Panc1 (cell line): ENCODE results near the gene TNP1. TPM values are rescaled to one million over a fixed set of nuclear protein-coding genes. Genes with fewer than 3 reads are reported as not detected.

Source experiments
- ATAC-seq: fragments of 200-7000 bp; cut with Tn5 transposase; 2 replicates; pipeline ENCODE4 v1.9.1; 2020; ENCODE audit warnings: mild to moderate bottlenecking, moderate library complexity
- BruUV-seq: library from RNA; stranded (reverse); fragments of 400-500 nt; replicated peaks from 2 replicates; lab custom pipeline; 2021; lab: Mats Ljungman, UMichigan
- CTCF ChIA-PET: fragments of 300-600 bp; sonication (Branson Sonifier 250); formaldehyde crosslinking; loops from one replicate; lab custom pipeline; 2022; ENCODE audit warnings: antibody characterized with exemption; lab: Charles Lee
- POLR2A ChIA-PET: fragments of 300-600 bp; sonication (Branson Sonifier 250); formaldehyde crosslinking; loops from one replicate; lab custom pipeline; 2022; ENCODE audit warnings: antibody characterized with exemption; lab: Charles Lee
- DNase-seq: peaks from one replicate; pipeline ENCODE4 v3.0.0-alpha.2; 2010; ENCODE audit warnings: low read depth, low spot score
- H3K27ac ChIP-seq: 2 replicates; pipeline ENCODE4 v1.5.1; 2011; ENCODE audit warnings: mild to moderate bottlenecking, low read length, inconsistent platforms
- H3K27me3 ChIP-seq: fragments of 200-500 bp; sonication (Bioruptor generic); 2 replicates; pipeline ENCODE4 v1.6.0; 2014; ENCODE audit warnings: low read length, inconsistent platforms; ENCODE audit not compliant: control insufficient read depth, insufficient read depth
- H3K36me3 ChIP-seq: fragments of 200-500 bp; sonication (Bioruptor generic); 2 replicates; pipeline ENCODE4 v1.5.1; 2014; ENCODE audit warnings: inconsistent platforms, mild to moderate bottlenecking, low read length, moderate library complexity; ENCODE audit not compliant: control insufficient read depth, insufficient read depth
- H3K4me1 ChIP-seq: 2 replicates; pipeline ENCODE4 v1.5.1; 2011; ENCODE audit warnings: inconsistent platforms, mild to moderate bottlenecking, low read length, moderate library complexity; ENCODE audit not compliant: control insufficient read depth, insufficient read depth
- H3K4me3 ChIP-seq, 2 experiments: 2 replicates each; pipeline ENCODE4 v1.5.1; 2011 to 2012; ENCODE audit warnings: low read depth in 2 of 2, low read length in 2 of 2, mild to moderate bottlenecking in 2 of 2, inconsistent platforms in 1 of 2, moderate library complexity in 1 of 2
- H3K9me3 ChIP-seq: fragments of 200-500 bp; sonication (Bioruptor generic); 2 replicates; pipeline ENCODE4 v1.5.1; 2014; ENCODE audit warnings: low read depth, mild to moderate bottlenecking, inconsistent platforms, low read length, moderate library complexity; ENCODE audit not compliant: control insufficient read depth, insufficient read depth
- CTCF ChIP-seq: fragments of 450-650 bp; IDR thresholded peaks from 2 replicates; pipeline ENCODE4 v1.5.1; 2017; ENCODE audit warnings: mild to moderate bottlenecking
- POLR2AphosphoS5 ChIP-seq: IDR thresholded peaks from 2 replicates; pipeline ENCODE4 v1.6.1; 2012; ENCODE audit warnings: mild to moderate bottlenecking, low read depth, low read length, moderate library complexity
- SIN3A ChIP-seq: IDR thresholded peaks from 2 replicates; pipeline ENCODE4 v1.6.1; 2012; ENCODE audit warnings: low read depth, mild to moderate bottlenecking, low read length, moderate library complexity, borderline replicate concordance; ENCODE audit not compliant: insufficient read depth
- TCF7L2 ChIP-seq: IDR thresholded peaks from 2 replicates; pipeline ENCODE4 v1.6.1; 2011; ENCODE audit warnings: mild to moderate bottlenecking, low read depth, low read length, inconsistent platforms
- in situ Hi-C: cut with HindIII; loops from 2 replicates; pipeline ENCODE4 v1.10.0; 2016; ENCODE audit warnings: low sequenced_read_pairs, low pct_unique_long_range_greater_than_20kb
- intact Hi-C: fragments of 100-400 bp; cut with micrococcal nuclease; formaldehyde crosslinking; loops from one replicate; pipeline ENCODE4 v1.10.0; 2022; ENCODE audit not compliant: unreplicated experiment
- total RNA-seq: library from RNA; stranded (reverse); gene quantifications from one replicate; pipeline ENCODE4 v1.2.1, GENCODE V29; 2021; ENCODE audit not compliant: unreplicated experiment
- TF ChIP-seq, protein P1 (sequence below), 2 experiments: IDR thresholded peaks; 2 replicates each; pipeline ENCODE4 v1.6.1; 2011 to 2012; ENCODE audit warnings: low read depth in 2 of 2, control low read depth in 1 of 2, low read length in 1 of 2, mild to moderate bottlenecking in 1 of 2, moderate library complexity in 1 of 2; ENCODE audit not compliant: insufficient read depth in 1 of 2

Gene TNP1
- total RNA-seq, 1 experiment from 2014 or later, result not detected

GRCh38 chr2:216822470-216822869 is 37.4 kb downstream of the TNP1 start:
- BruUV-seq, result no TSS peak
- ChIA-PET POLR2A (no interaction called here), CTCF (no interaction called here)
- no peaks in the 10 kb centered on the region for H3K27me3 ChIP-seq
- in situ Hi-C loops (no loop called here), intact Hi-C loops (no loop called here)
- TF ChIP-seq CTCF (no peak), TCF7L2 (no peak), SIN3A (no peak), POLR2AphosphoS5 (no peak)
- TF ChIP-seq, protein P1, sequence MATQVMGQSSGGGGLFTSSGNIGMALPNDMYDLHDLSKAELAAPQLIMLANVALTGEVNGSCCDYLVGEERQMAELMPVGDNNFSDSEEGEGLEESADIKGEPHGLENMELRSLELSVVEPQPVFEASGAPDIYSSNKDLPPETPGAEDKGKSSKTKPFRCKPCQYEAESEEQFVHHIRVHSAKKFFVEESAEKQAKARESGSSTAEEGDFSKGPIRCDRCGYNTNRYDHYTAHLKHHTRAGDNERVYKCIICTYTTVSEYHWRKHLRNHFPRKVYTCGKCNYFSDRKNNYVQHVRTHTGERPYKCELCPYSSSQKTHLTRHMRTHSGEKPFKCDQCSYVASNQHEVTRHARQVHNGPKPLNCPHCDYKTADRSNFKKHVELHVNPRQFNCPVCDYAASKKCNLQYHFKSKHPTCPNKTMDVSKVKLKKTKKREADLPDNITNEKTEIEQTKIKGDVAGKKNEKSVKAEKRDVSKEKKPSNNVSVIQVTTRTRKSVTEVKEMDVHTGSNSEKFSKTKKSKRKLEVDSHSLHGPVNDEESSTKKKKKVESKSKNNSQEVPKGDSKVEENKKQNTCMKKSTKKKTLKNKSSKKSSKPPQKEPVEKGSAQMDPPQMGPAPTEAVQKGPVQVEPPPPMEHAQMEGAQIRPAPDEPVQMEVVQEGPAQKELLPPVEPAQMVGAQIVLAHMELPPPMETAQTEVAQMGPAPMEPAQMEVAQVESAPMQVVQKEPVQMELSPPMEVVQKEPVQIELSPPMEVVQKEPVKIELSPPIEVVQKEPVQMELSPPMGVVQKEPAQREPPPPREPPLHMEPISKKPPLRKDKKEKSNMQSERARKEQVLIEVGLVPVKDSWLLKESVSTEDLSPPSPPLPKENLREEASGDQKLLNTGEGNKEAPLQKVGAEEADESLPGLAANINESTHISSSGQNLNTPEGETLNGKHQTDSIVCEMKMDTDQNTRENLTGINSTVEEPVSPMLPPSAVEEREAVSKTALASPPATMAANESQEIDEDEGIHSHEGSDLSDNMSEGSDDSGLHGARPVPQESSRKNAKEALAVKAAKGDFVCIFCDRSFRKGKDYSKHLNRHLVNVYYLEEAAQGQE (IDR thresholded peaks at IDR 0.05; ENCODE audit: insufficient read depth in 1 of 2, low read depth in 2 of 2, low read length in 1 of 2), result no peak
- DNase-seq (no peak), ATAC-seq (no peak)
- no peak overlapping the region for H3K4me3 ChIP-seq
- H3K36me3 ChIP-seq, result no peaks in the 10 kb centered on the region
- H3K9me3 ChIP-seq, result no peaks in the 10 kb centered on the region
- H3K4me1 ChIP-seq, result no peaks in the 10 kb centered on the region
- H3K27ac ChIP-seq, result no peak overlapping the region

DNA sequence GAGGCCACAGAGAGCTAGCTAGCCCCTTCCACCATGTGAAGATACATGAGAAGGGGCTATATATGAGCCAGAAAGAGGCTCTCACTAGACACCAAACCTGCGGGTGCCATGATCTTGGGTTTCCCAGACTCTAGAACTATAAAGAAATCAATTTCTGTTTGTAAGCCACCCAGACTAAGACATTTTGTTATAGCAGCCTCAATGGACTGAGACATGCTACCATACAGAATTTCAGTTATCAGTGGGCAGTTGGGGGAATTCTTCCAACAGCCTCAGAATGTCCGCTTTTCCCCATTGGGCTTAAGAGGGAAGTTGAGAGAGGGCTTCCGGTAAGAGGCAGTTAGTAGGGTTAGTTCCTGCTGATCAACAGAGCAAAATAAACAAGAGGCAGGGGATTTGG is 39.2 kb downstream of the TNP1 start:
- in situ Hi-C loops, result no loop called here
- intact Hi-C loops, result no loop called here
- Histone ChIP-seq H3K4me1 (no peaks in the 10 kb centered on the region), H3K9me3 (no peaks in the 10 kb centered on the region), H3K4me3 (no peak overlapping the region), H3K27ac (no peak overlapping the region), H3K27me3 (no peaks in the 10 kb centered on the region; the same call in 1 of the 2 replicates), H3K36me3 (no peaks in the 10 kb centered on the region)
- ATAC-seq, result no peak
- BruUV-seq, result no TSS peak
- CTCF ChIA-PET, result no interaction called here
- TF ChIP-seq CTCF (no peak), SIN3A (no peak), POLR2AphosphoS5 (no peak), TCF7L2 (no peak)
- TF ChIP-seq, protein P1 (IDR thresholded peaks at IDR 0.05; ENCODE audit: insufficient read depth in 1 of 2, low read depth in 2 of 2, low read length in 1 of 2), result no peak
- DNase-seq, result no peak
- POLR2A ChIA-PET, result no interaction called here
